ENCODE data around the gene WEE1.
"Not testable (repeated sequence)": the region's sequence is repeated elsewhere in the genome, so short reads cannot be mapped to it uniquely, and the experiment has no call there.

WEE1 gene

DNA sequence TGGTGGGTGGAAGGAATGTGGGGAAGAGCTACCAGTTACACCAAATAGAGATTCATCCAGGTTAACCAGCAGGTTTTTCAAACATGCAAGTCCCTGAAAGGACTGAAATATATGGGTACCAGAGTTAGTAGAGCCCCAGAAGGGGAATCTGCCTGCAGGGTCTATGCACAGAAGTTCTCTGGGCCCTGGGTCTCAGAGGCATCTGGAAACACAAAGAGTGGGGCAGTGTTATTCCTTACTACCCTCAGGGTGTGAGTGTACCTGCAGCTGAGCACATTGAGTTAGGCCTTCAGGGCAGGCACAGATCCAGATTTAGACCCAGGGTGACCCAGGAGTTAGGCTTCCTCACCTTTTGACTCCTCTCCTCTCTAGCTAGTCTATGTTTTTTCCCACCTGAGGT lies 46.5 kb downstream of the WEE1 start:
- no peak for DNase-seq (ENCODE audit: low read depth, low spot score)
- in situ Hi-C loops (cut with HindIII; ENCODE audit: low sequenced_read_pairs): no loop called here
- TF ChIP-seq, protein P1, sequence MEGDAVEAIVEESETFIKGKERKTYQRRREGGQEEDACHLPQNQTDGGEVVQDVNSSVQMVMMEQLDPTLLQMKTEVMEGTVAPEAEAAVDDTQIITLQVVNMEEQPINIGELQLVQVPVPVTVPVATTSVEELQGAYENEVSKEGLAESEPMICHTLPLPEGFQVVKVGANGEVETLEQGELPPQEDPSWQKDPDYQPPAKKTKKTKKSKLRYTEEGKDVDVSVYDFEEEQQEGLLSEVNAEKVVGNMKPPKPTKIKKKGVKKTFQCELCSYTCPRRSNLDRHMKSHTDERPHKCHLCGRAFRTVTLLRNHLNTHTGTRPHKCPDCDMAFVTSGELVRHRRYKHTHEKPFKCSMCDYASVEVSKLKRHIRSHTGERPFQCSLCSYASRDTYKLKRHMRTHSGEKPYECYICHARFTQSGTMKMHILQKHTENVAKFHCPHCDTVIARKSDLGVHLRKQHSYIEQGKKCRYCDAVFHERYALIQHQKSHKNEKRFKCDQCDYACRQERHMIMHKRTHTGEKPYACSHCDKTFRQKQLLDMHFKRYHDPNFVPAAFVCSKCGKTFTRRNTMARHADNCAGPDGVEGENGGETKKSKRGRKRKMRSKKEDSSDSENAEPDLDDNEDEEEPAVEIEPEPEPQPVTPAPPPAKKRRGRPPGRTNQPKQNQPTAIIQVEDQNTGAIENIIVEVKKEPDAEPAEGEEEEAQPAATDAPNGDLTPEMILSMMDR (IDR thresholded peaks at IDR 0.05; ENCODE audit: low read depth, low read length): no peak
- H3K4me3 ChIP-seq (ENCODE audit: low read depth, low read length): no peak overlapping the region

DNA sequence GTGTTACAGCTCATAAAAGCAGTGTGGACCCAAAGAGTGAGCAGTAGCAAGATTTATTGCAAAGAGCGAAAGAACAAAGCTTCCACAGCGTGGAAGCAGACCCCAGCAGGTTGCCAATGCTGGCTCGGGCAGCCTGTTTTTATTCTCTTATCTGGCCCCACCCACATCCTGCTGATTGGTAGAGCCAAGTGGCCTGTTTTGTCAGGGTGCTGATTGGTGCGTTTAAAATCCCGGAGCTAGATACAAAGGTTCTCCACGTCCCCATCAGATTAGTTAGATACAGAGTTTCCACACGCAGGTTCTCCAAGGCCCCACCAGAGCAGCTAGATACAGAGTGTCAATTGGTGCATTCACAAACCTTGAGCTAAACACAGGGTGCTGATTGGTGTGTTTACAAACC lies 48.9 kb downstream of the WEE1 start:
- H3K4me3 ChIP-seq (ENCODE audit: low read depth, low read length); in situ Hi-C loops (cut with HindIII; ENCODE audit: low sequenced_read_pairs); DNase-seq (ENCODE audit: low read depth, low spot score): not testable (repeated sequence)

DNA sequence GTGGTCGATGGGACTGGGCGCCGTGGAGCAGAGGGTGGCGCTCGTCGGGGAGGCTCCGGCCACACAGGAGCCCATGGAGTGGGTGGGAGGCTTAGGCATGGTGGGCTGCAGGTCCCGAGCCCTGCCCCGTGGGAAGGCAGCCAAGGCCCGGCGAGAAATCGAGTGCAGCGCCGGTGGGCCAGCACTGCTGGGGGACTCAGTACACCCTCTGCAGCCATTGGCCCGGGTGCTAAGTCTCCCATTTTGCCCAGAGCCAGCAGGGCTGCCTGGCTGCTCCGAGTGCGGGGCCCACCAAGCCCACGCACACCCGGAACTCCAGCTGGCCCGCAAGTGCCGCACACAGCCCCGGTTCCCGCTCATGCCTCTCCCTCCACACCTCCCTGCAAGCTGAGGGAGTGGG lies 49.6 kb downstream of the WEE1 start:
- in situ Hi-C loops (cut with HindIII; ENCODE audit: low sequenced_read_pairs); H3K4me3 ChIP-seq (ENCODE audit: low read depth, low read length); DNase-seq (ENCODE audit: low read depth, low spot score): not testable (repeated sequence)

DNA sequence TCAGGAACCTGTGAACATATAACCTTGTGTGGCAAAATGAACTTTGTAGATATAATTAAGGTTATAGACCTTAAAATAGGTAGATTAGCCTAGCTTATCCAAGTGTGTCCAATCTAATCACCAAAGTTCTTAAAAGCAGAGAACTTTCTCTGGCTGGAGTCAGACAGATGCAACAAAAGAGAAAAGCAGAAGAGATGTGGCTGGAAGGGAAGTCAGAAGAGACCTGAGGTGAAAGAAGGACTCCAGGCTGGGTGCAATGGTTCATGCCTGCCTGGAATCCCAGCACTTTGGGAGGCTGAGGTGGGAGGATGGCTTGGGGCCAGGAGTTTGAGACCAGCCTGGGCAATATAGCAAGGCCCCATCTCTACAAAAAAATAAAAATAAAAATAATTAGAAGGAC lies 51.0 kb downstream of the WEE1 start:
- in situ Hi-C loops (cut with HindIII; ENCODE audit: low sequenced_read_pairs): no loop called here
- TF ChIP-seq, protein P1 (IDR thresholded peaks at IDR 0.05; ENCODE audit: low read depth, low read length): no peak
- H3K4me3 ChIP-seq (ENCODE audit: low read depth, low read length): no peak overlapping the region
- DNase-seq (ENCODE audit: low read depth, low spot score): no peak

DNA sequence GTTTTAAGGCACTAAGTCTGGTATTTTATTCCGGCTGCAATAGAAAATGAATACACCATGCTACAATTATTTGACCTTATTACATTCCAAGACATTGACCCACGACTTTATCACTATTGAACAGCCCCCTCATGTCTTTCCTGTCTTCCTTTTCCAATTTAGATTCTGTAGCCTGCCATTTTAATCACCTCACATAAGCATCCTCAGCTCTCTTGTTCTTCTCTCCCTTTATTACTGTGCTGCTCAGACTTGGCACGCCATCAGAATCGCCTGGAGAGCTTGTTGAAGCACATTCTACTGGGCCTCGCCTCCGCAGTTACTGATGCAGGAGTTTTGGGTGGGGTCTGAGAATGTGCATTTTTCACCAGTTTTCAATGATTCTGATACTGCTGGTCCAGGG lies 51.7 kb downstream of the WEE1 start:
- no peak overlapping the region for H3K4me3 ChIP-seq (ENCODE audit: low read depth, low read length)
- DNase-seq (ENCODE audit: low read depth, low spot score): no peak
- in situ Hi-C loops (cut with HindIII; ENCODE audit: low sequenced_read_pairs): no loop called here
- TF ChIP-seq, protein P1 (IDR thresholded peaks at IDR 0.05; ENCODE audit: low read depth, low read length): no peak

DNA sequence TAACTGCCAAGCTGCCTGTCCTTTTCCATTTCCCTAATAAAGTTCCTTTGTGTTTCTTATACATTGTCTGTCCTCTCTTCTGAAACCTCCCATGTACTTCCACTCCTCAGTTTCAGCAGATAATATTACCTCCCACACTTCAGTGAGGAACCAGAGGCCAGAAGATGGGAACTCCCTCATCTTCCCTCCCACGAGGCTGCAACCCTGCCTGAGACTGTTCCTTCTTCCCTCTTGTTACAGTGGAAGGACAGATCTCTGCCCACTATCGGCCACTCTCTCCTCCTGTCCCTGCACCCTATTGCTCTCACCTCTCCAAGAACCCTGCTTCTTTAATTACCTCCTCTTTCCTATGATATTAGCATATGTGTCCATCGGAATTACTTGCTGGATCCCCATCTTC lies 52.3 kb downstream of the WEE1 start:
- no peak for DNase-seq (ENCODE audit: low read depth, low spot score)
- in situ Hi-C loops (cut with HindIII; ENCODE audit: low sequenced_read_pairs): no loop called here
- TF ChIP-seq, protein P1 (IDR thresholded peaks at IDR 0.05; ENCODE audit: low read depth, low read length): no peak
- no peak overlapping the region for H3K4me3 ChIP-seq (ENCODE audit: low read depth, low read length)

DNA sequence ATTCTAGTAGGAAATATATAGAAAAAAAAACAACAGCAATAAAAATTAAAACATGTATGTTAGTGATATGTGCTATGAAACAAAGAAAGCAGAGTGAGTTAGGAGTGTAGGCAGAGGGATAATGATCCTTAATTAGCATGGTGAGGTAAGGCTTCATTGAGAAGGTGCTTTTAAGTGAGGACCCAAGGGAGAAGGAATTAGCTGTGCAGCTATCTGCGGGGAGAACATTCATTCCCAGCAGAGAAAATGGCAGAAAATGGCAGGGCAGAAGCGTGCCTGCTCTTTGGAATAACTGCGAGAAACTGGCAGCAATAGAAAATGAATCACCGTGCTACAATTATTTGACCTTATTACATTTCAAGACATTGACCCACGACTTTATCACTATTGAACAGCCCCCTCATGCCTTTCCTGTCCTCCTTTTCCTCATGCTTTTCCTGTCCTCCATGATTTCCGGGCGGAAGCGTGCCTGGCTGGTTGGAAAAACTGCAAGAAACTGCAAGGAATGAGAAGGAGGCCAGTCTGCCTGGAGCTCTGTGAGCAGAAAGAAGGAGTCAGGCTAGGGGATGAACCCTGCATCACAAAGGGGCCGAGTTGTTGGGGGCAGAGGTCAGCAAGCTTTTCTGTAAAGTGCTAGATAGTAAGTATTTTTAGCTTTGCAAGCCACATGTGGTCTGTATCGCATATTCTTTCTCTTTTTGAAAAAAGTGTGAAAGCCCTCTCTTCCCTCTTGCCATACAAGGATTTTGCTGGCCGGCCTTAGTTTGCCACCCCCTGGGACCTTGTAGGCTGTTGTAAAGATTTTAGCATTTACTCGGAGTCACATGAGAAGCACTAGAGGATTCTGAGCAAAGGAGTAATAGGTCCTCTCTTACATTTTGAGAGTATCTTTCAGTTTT lies 53.3 kb downstream of the WEE1 start:
- no peak overlapping the region for H3K4me3 ChIP-seq (ENCODE audit: low read depth, low read length)
- no peak for DNase-seq (ENCODE audit: low read depth, low spot score)
- TF ChIP-seq, protein P1 (IDR thresholded peaks at IDR 0.05; ENCODE audit: low read depth, low read length): no peak
- in situ Hi-C loops (cut with HindIII; ENCODE audit: low sequenced_read_pairs): no loop called here

All from astrocyte of the spinal cord (primary cell).